ENCODE measurements around the gene LMO7. TPM values are rescaled to one million over a fixed set of nuclear protein-coding genes. Genes with fewer than 3 reads are reported as not detected.
A peak's percentile ranks its signal among the peaks of the same experiment; 100 is the strongest.

LMO7 gene
- total and polyA plus RNA-seq, 2 of the 4 experiments (the other 2 are of a cell fraction), result 266 to 367 TPM

- no peak overlapping the region for H2AK9ac ChIP-seq (replicated peaks; ENCODE audit: low read depth, low read length, poor library complexity)
- WGBS, 2 experiments (ENCODE audit: extremely low coverage in 2 of 2, insufficient read length in 1 of 2), result no CpG with 5 or more reads among the region's 1 CpG
- peak; percentile 78 for DNase-seq
- H2AFZ ChIP-seq (replicated peaks; ENCODE audit: low read length, poor library complexity), result no peak overlapping the region
- peak overlapping the region; percentile 55 for H2BK5ac ChIP-seq (ENCODE audit: low read depth, low read length, poor library complexity, severe bottlenecking)
- peaks cover 44 to 79% of the 10 kb centered on the region in 2 experiments for H3K79me1 ChIP-seq (ENCODE audit: low read depth in 1 of 2, low read length in 2 of 2)
- H3K27ac ChIP-seq (ENCODE audit: insufficient read depth, low read length), result no peak overlapping the region
- H3K23ac ChIP-seq (ENCODE audit: low read depth, low read length), result no peak overlapping the region
- no peak overlapping the region for H3K4me2 ChIP-seq (ENCODE audit: low read depth, low read length)
- in situ Hi-C loops (cut with MboI; ENCODE audit: low sequenced_read_pairs), result no loop called here
- H3K9me3 ChIP-seq (ENCODE audit: control insufficient read depth, insufficient read depth, low read length), result peaks cover 2% of the 10 kb centered on the region; the same call in 1 of the 2 replicates
- no peak overlapping the region for H2BK120ac ChIP-seq (ENCODE audit: low read depth, low read length)
- peaks cover 6% of the 10 kb centered on the region; the same call in 1 of the 2 replicates for H3K4me1 ChIP-seq (ENCODE audit: control insufficient read depth, insufficient read depth, low read length)
- no peak overlapping the region for H2BK15ac ChIP-seq (ENCODE audit: low read depth, low read length)
- no peak overlapping the region for H3K9ac ChIP-seq (ENCODE audit: low read depth, low read length)
- H3K9me1 ChIP-seq (ENCODE audit: insufficient read depth, low read length), result peaks cover 29% of the 10 kb centered on the region
- CTCF ChIA-PET, result interaction anchor here (0.7 kb wide), 1 partner anchor 275 kb away, joined by 6 read pairs; no protein-coding TSS in a partner anchor
- H4K5ac ChIP-seq (ENCODE audit: low read depth, low read length), result no peak overlapping the region
- H4K8ac ChIP-seq (ENCODE audit: low read depth in 2 of 2, low read length in 2 of 2), result no peak overlapping the region
- no peak overlapping the region for H2BK20ac ChIP-seq (ENCODE audit: low read depth, low read length)
- H3K4me3 ChIP-seq (ENCODE audit: insufficient read depth, low read depth, low read length), result no peak overlapping the region
- H2AK5ac ChIP-seq (ENCODE audit: low read depth, low read length), result no peak overlapping the region
- no peaks in the 10 kb centered on the region for H3K27me3 ChIP-seq (ENCODE audit: control insufficient read depth, insufficient read depth, low read length)
- BruUV-seq (replicated peaks), result no TSS peak
- H3K36me3 ChIP-seq (ENCODE audit: control insufficient read depth, insufficient read depth, low read length), result peaks cover 16% of the 10 kb centered on the region
- intact Hi-C loops (cut with micrococcal nuclease), result loop anchor here (10.0 kb wide), 2 partner anchors 136 to 266 kb away; no protein-coding TSS in a partner anchor
- H3K4ac ChIP-seq (ENCODE audit: low read depth, low read length), result no peak overlapping the region
- no peak overlapping the region for H3K14ac ChIP-seq (replicated peaks; ENCODE audit: low read depth, low read length)
- no peak overlapping the region for H3K18ac ChIP-seq (ENCODE audit: low read depth, low read length)
- H4K20me1 ChIP-seq (ENCODE audit: insufficient read depth, low read length), result peaks cover 54% of the 10 kb centered on the region; the same call in 1 of the 2 replicates
- dilution Hi-C loops (cut with HindIII; ENCODE audit: low sequenced_read_pairs, unreplicated experiment), result no loop called here
- ATAC-seq (ENCODE audit: low read depth), result peak; percentile 28
- no peak overlapping the region for H3K56ac ChIP-seq (ENCODE audit: extremely low read depth, insufficient read depth, low read length)
- POLR2A ChIA-PET (ENCODE audit: unreplicated experiment), result no interaction called here
- TF ChIP-seq MAFK (IDR thresholded peaks at IDR 0.05; ENCODE audit: low read depth, low read length) (peak; percentile 38), SMC3 (IDR thresholded peaks at IDR 0.05; ENCODE audit: low read depth, low read length) (no peak), NFE2L2 (IDR thresholded peaks at IDR 0.05; ENCODE audit: low read depth, low read length) (peak; percentile 31; the same call in 1 of the 2 replicates), RCOR1 (IDR thresholded peaks at IDR 0.05; ENCODE audit: insufficient replicate concordance, low read length) (no peak)
- TF ChIP-seq, protein P1, sequence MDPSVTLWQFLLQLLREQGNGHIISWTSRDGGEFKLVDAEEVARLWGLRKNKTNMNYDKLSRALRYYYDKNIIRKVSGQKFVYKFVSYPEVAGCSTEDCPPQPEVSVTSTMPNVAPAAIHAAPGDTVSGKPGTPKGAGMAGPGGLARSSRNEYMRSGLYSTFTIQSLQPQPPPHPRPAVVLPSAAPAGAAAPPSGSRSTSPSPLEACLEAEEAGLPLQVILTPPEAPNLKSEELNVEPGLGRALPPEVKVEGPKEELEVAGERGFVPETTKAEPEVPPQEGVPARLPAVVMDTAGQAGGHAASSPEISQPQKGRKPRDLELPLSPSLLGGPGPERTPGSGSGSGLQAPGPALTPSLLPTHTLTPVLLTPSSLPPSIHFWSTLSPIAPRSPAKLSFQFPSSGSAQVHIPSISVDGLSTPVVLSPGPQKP (IDR thresholded peaks at IDR 0.05; ENCODE audit: borderline replicate concordance, low read depth, low read length), result no peak
- TF ChIP-seq, protein P2, sequence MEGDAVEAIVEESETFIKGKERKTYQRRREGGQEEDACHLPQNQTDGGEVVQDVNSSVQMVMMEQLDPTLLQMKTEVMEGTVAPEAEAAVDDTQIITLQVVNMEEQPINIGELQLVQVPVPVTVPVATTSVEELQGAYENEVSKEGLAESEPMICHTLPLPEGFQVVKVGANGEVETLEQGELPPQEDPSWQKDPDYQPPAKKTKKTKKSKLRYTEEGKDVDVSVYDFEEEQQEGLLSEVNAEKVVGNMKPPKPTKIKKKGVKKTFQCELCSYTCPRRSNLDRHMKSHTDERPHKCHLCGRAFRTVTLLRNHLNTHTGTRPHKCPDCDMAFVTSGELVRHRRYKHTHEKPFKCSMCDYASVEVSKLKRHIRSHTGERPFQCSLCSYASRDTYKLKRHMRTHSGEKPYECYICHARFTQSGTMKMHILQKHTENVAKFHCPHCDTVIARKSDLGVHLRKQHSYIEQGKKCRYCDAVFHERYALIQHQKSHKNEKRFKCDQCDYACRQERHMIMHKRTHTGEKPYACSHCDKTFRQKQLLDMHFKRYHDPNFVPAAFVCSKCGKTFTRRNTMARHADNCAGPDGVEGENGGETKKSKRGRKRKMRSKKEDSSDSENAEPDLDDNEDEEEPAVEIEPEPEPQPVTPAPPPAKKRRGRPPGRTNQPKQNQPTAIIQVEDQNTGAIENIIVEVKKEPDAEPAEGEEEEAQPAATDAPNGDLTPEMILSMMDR (conservative IDR thresholded peaks at IDR 0.05; ENCODE audit: low read depth, low read length), result no peak
- H4K91ac ChIP-seq (ENCODE audit: insufficient read depth, low read depth, low read length), result no peak overlapping the region
Observed at GRCh38 chr13:75830842-75831241, 194.7 kb downstream of the LMO7 start.
